ENCODE measurements around the gene NHERF1. TPM values are rescaled to one million over a fixed set of nuclear protein-coding genes. Genes with fewer than 3 reads are reported as not detected.

NHERF1 gene
- total RNA-seq, 2 experiments from 2014 or later: 115 to 170 TPM

GRCh38 chr17:74750327-74751069, 2.1 kb downstream of the NHERF1 start:
- Mint-ChIP-seq H3K4me3 (peak overlapping the region; percentile 98), H3K9me3 (ENCODE audit: low read depth) (no peaks in the 10 kb centered on the region), H3K27ac (peak overlapping the region; percentile 91), H3K27me3 (no peaks in the 10 kb centered on the region), H3K4me1 (peaks cover 60% of the 10 kb centered on the region), H3K36me3 (ENCODE audit: low read depth) (peaks cover 40% of the 10 kb centered on the region)
- ATAC-seq: no peak
- intact Hi-C loops (cut with DNase I, micrococcal nuclease): loop anchor here in 1 of 2 experiments (1.0 kb wide), 1 partner anchor 8 kb away; no protein-coding TSS in a partner anchor
- POLR2A ChIA-PET: no interaction called here
- peak; percentile 57 for DNase-seq
- CTCF ChIA-PET: interaction anchor here (0.5 to 6.7 kb wide), 14 partner anchors 7 to 470 kb away, joined by 3 to 82 read pairs (median 6); partner anchors contain the start of genes NAT9 and RAB37

- Mint-ChIP-seq H3K27me3 (no peaks in the 10 kb centered on the region), H3K36me3 (ENCODE audit: low read depth) (peaks cover 40% of the 10 kb centered on the region), H3K4me1 (peaks cover 64% of the 10 kb centered on the region), H3K4me3 (peak overlapping the region; percentile 98), H3K27ac (peak overlapping the region; percentile 90), H3K9me3 (ENCODE audit: low read depth) (no peaks in the 10 kb centered on the region)
- intact Hi-C loops (cut with DNase I, micrococcal nuclease): no loop called here
- DNase-seq: no peak
- POLR2A ChIA-PET: interaction anchor here (0.7 kb wide), 1 partner anchor 9 kb away, joined by 3 read pairs; no protein-coding TSS in a partner anchor
- CTCF ChIA-PET: interaction anchor here (1.2 to 2.0 kb wide), 6 partner anchors 10 to 121 kb away, joined by 4 to 11 read pairs (median 6); partner anchors contain the start of gene FDXR
- ATAC-seq: no peak
Observed at GRCh38 chr17:74752415-74752814, 4.0 kb downstream of the NHERF1 start.

DNA sequence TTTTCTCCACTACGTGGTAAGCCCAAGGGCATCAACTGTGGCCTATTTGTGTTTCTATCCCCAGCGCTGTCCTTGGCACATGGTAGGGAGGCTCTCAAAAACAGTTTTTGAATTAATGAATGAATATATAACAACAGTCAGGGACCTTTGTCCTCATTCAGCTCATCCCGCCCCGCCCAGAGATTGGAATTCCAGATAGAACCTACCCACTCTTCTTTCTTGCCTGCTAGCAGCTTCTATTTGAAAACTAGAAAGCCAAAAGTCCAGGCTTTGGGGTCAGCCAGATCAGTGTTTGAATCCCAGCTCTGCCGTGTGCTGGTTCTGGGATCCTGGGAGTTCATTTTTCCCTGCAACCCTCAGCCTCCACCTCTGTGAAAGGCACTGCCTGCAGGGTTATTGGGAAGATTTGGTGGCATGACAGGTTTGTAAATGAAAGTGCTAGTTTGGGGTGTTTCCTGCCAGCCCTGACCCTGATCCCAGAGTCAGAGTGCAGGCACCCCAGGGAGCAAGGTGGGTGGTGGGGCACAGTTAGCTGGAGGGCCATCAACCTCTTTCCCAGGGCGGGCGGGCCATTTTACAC, 4.5 kb downstream of the NHERF1 start:
- DNase-seq: no peak
- intact Hi-C loops (cut with DNase I, micrococcal nuclease): no loop called here
- Mint-ChIP-seq H3K9me3 (ENCODE audit: low read depth) (no peaks in the 10 kb centered on the region), H3K27ac (peak overlapping the region; percentile 90), H3K4me3 (peak overlapping the region; percentile 98), H3K27me3 (no peaks in the 10 kb centered on the region), H3K4me1 (peaks cover 65% of the 10 kb centered on the region), H3K36me3 (ENCODE audit: low read depth) (peaks cover 40% of the 10 kb centered on the region)
- ChIA-PET POLR2A (interaction anchor here (0.7 kb wide), 1 partner anchor 9 kb away, joined by 3 read pairs; no protein-coding TSS in a partner anchor), CTCF (interaction anchor here (0.6 to 2.2 kb wide), 6 partner anchors 11 to 995 kb away, joined by 3 to 11 read pairs (median 4); no protein-coding TSS in a partner anchor)
- no peak for ATAC-seq

GRCh38 chr17:74754832-74755231, 6.4 kb downstream of the NHERF1 start:
- ChIA-PET CTCF (interaction anchor here (1.2 to 8.2 kb wide), 6 partner anchors 8 to 97 kb away, joined by 3 to 82 read pairs (median 12); partner anchors contain the start of gene NHERF1), POLR2A (no interaction called here)
- Mint-ChIP-seq H3K27me3 (no peaks in the 10 kb centered on the region), H3K4me3 (no peak overlapping the region), H3K36me3 (ENCODE audit: low read depth) (peaks cover 36% of the 10 kb centered on the region), H3K9me3 (ENCODE audit: low read depth) (no peaks in the 10 kb centered on the region), H3K27ac (peak overlapping the region; percentile 47), H3K4me1 (peaks cover 84% of the 10 kb centered on the region)
- ATAC-seq (no peak), DNase-seq (peak; percentile 46)
- intact Hi-C loops (cut with DNase I, micrococcal nuclease): no loop called here

DNA sequence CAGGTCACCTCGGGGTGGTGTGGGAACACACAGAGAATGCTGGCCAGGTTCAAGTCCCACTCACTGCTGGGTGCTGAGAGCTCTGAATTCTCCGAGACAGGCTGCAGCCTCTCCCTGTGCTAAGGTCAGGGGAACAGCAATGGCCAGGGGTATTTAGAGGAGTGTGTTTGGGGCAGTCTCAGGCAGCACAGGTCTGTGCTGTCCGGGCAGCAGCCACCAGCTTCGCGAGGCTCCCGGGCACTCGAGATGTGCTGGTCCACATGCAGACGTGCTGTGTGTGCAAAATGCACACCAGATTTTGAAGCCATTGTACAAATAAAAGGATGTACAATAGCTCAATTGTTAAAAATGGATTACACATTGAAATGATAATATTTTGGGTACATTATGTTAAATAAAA, 7.1 kb downstream of the NHERF1 start:
- intact Hi-C loops (cut with DNase I, micrococcal nuclease): no loop called here
- Mint-ChIP-seq H3K27me3 (no peaks in the 10 kb centered on the region), H3K27ac (no peak overlapping the region), H3K9me3 (ENCODE audit: low read depth) (no peaks in the 10 kb centered on the region), H3K36me3 (ENCODE audit: low read depth) (peaks cover 30% of the 10 kb centered on the region), H3K4me1 (peaks cover 91% of the 10 kb centered on the region), H3K4me3 (no peak overlapping the region)
- DNase-seq (no peak), ATAC-seq (no peak)
- CTCF ChIA-PET: interaction anchor here (0.5 to 8.2 kb wide), 4 partner anchors 8 to 98 kb away, joined by 3 to 82 read pairs (median 32); partner anchors contain the start of gene NHERF1
- POLR2A ChIA-PET: interaction anchor here (1.1 kb wide), 1 partner anchor 291 kb away, joined by 6 read pairs; the partner anchor contains the start of genes ATP5PD and KCTD2

DNA sequence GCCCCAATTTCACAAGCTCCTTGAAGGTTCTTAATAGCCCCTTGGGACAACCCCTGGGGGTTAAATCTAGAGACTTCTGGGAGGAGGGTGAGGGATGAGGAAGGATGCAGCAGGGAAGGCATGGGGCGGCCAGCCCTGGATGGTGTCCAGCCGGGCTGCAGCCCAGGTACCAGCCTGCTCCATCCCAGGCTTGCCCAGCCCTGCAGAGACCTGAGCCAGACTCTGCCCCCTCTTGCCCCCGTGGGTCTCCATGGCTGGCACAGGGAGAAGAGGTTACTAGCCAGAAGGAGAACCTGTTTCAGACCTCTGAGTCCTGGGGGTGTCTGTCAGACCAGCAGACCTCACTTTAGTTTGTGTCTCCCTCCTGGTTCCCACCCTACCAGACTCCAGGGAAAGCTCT, 8.5 kb downstream of the NHERF1 start:
- ChIA-PET CTCF (interaction anchor here (1.2 to 8.2 kb wide), 5 partner anchors 9 to 100 kb away, joined by 3 to 82 read pairs (median 15); partner anchors contain the start of gene NHERF1), POLR2A (interaction anchor here (0.5 kb wide), 1 partner anchor 18 kb away, joined by 6 read pairs; no protein-coding TSS in a partner anchor)
- H3K4me3 Mint-ChIP-seq: no peak overlapping the region
- H3K27me3 Mint-ChIP-seq: no peaks in the 10 kb centered on the region
- H3K9me3 Mint-ChIP-seq (ENCODE audit: low read depth): no peaks in the 10 kb centered on the region
- H3K4me1 Mint-ChIP-seq: peaks cover 87% of the 10 kb centered on the region
- intact Hi-C loops (cut with DNase I, micrococcal nuclease): no loop called here
- DNase-seq (no peak), ATAC-seq (no peak)
- H3K27ac Mint-ChIP-seq: peak overlapping the region; percentile 63
- peaks cover 20% of the 10 kb centered on the region for H3K36me3 Mint-ChIP-seq (ENCODE audit: low read depth)

DNA sequence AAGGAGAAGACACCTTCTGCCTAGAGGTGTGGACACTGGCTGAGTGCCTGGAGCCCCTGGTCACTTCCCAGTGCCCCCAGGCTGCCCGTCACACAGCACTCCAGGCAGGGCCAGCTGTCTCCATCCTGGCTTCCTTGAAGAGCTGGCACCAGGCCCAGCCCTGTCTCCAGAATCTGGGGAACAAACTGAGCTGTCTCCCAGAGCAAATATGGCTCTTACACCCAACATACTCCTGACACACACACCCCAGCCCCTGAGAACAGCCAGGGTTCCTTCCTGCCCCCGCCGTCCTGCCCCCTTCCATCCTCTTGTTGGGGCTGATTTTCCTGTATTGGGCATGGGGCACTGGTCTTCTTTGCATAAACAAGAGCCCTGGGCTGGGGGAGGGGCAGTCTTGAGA, 9.1 kb downstream of the NHERF1 start:
- ChIA-PET POLR2A (interaction anchor here (0.6 kb wide), 1 partner anchor 32 kb away, joined by 3 read pairs; no protein-coding TSS in a partner anchor), CTCF (interaction anchor here (0.7 to 8.2 kb wide), 3 partner anchors 10 to 291 kb away, joined by 3 to 82 read pairs (median 48); partner anchors contain the start of gene NHERF1)
- H3K4me1 Mint-ChIP-seq: peaks cover 81% of the 10 kb centered on the region
- ATAC-seq (no peak), DNase-seq (no peak)
- intact Hi-C loops (cut with DNase I, micrococcal nuclease): no loop called here
- H3K27me3 Mint-ChIP-seq: no peaks in the 10 kb centered on the region
- H3K36me3 Mint-ChIP-seq (ENCODE audit: low read depth): peaks cover 16% of the 10 kb centered on the region
- no peaks in the 10 kb centered on the region for H3K9me3 Mint-ChIP-seq (ENCODE audit: low read depth)
- peak overlapping the region; percentile 37 for H3K27ac Mint-ChIP-seq
- no peak overlapping the region for H3K4me3 Mint-ChIP-seq

GRCh38 chr17:74757931-74758847, 9.8 kb downstream of the NHERF1 start:
- H3K36me3 Mint-ChIP-seq (ENCODE audit: low read depth): peaks cover 12% of the 10 kb centered on the region
- no peak overlapping the region for H3K4me3 Mint-ChIP-seq
- ChIA-PET POLR2A (interaction anchor here (0.6 kb wide), 1 partner anchor 32 kb away, joined by 3 read pairs; no protein-coding TSS in a partner anchor), CTCF (interaction anchor here (0.7 to 8.2 kb wide), 9 partner anchors 11 to 290 kb away, joined by 3 to 82 read pairs (median 4); partner anchors contain the start of gene NHERF1)
- no peaks in the 10 kb centered on the region for H3K9me3 Mint-ChIP-seq (ENCODE audit: low read depth)
- H3K27ac Mint-ChIP-seq: peak overlapping the region; percentile 82
- DNase-seq: no peak
- H3K4me1 Mint-ChIP-seq: peaks cover 74% of the 10 kb centered on the region
- no peak for ATAC-seq
- intact Hi-C loops (cut with DNase I, micrococcal nuclease): loop anchor here (1.0 to 2.0 kb wide), 2 partner anchors 8 to 13 kb away; no protein-coding TSS in a partner anchor
- H3K27me3 Mint-ChIP-seq: no peaks in the 10 kb centered on the region

GRCh38 chr17:74758848-74759168, 10.4 kb downstream of the NHERF1 start:
- H3K4me3 Mint-ChIP-seq: peak overlapping the region; percentile 10
- intact Hi-C loops (cut with DNase I, micrococcal nuclease): loop anchor here (1.0 to 2.0 kb wide), 2 partner anchors 9 to 14 kb away; no protein-coding TSS in a partner anchor
- peaks cover 8% of the 10 kb centered on the region for H3K36me3 Mint-ChIP-seq (ENCODE audit: low read depth)
- ChIA-PET POLR2A (interaction anchor here (0.6 kb wide), 2 partner anchors 716 to 774 kb away, joined by 3 read pairs; no protein-coding TSS in a partner anchor), CTCF (interaction anchor here (0.8 to 8.2 kb wide), 11 partner anchors 12 to 192 kb away, joined by 3 to 82 read pairs (median 5); partner anchors contain the start of genes NAT9 and NHERF1)
- H3K27ac Mint-ChIP-seq: peak overlapping the region; percentile 82
- peak; percentile 62 for ATAC-seq
- no peaks in the 10 kb centered on the region for H3K27me3 Mint-ChIP-seq
- H3K9me3 Mint-ChIP-seq (ENCODE audit: low read depth): no peaks in the 10 kb centered on the region
- peak; percentile 64 for DNase-seq
- peaks cover 68% of the 10 kb centered on the region for H3K4me1 Mint-ChIP-seq

DNA sequence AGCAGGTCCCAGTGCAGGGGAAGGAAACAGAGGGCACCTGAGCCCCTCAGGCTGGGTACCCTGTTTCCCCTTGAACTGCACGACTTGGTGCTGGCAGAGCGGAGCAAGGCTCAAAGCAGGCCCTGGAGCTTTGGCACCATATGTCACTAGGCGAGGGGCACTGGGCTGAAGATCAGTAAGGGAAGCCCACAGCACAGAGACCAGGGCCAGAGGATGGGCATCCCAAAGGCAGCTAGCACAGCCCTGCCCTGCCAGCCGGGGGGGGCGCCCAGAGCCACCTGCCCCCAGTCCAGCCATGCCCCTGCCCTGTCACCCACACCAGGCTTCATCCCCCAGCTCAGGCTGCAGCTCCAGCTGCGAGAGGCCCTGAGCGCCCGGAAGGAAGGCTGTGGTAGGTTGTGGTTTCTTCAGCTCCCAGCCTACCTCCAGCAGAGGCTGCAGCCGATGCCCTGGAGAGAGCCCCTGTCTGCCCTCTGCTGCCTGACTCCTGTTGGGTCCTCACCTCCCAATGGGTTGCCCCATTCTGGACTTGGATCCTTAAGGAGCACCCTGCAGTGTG, 10.9 kb downstream of the NHERF1 start:
- POLR2A ChIA-PET: interaction anchor here (0.6 to 1.1 kb wide), 3 partner anchors 21 to 774 kb away, joined by 3 read pairs; no protein-coding TSS in a partner anchor
- Mint-ChIP-seq H3K4me1 (peaks cover 64% of the 10 kb centered on the region), H3K36me3 (ENCODE audit: low read depth) (peaks cover 8% of the 10 kb centered on the region), H3K27me3 (no peaks in the 10 kb centered on the region), H3K4me3 (peak overlapping the region; percentile 10), H3K27ac (peak overlapping the region; percentile 83), H3K9me3 (ENCODE audit: low read depth) (no peaks in the 10 kb centered on the region)
- CTCF ChIA-PET: interaction anchor here (0.5 to 8.2 kb wide), 14 partner anchors 11 to 210 kb away, joined by 3 to 82 read pairs (median 5); partner anchors contain the start of genes NAT9 and NHERF1
- ATAC-seq: peak; percentile 78
- intact Hi-C loops (cut with DNase I, micrococcal nuclease): loop anchor here in 1 of 2 experiments (2.0 kb wide), 1 partner anchor 15 kb away; no protein-coding TSS in a partner anchor
- DNase-seq: peak; percentile 71
